Smooth muscle cell (in vitro differentiated cells): Measurements from ENCODE around the gene CSF3. TPM values are rescaled to one million over a fixed set of nuclear protein-coding genes. Genes with fewer than 3 reads are reported as not detected.
A peak's percentile ranks its signal among the peaks of the same experiment; 100 is the strongest.

Experiments
- DNase-seq: peaks from one replicate; lab custom pipeline; 2025; ENCODE audit not compliant: unreplicated experiment; lab: John Stamatoyannopoulos, UW
- H2AFZ ChIP-seq: fragments of 200-600 bp; sonication (generic); 2 replicates; pipeline ENCODE4 v1.6.0; 2016; ENCODE audit warnings: antibody characterized with exemption, low read depth, mild to moderate bottlenecking
- H3F3A ChIP-seq: fragments of 200-600 bp; sonication (generic); 2 replicates; pipeline ENCODE4 v1.6.0; 2017; ENCODE audit warnings: antibody characterized with exemption, low read depth
- H3K27ac ChIP-seq: fragments of 200-600 bp; sonication (generic); 2 replicates; pipeline ENCODE4 v1.5.1; 2016; ENCODE audit warnings: low read depth, mild to moderate bottlenecking
- H3K27me3 ChIP-seq: fragments of 200-600 bp; sonication (generic); 2 replicates; pipeline ENCODE4 v1.6.1; 2016; ENCODE audit warnings: low read depth, mild to moderate bottlenecking
- H3K36me3 ChIP-seq: fragments of 200-600 bp; sonication (generic); 2 replicates; pipeline ENCODE4 v1.5.1; 2016; ENCODE audit warnings: low read depth
- H3K4me1 ChIP-seq: fragments of 200-600 bp; sonication (generic); 2 replicates; pipeline ENCODE4 v1.5.1; 2016; ENCODE audit warnings: low read depth
- H3K4me2 ChIP-seq: fragments of 200-600 bp; sonication (generic); 2 replicates; pipeline ENCODE4 v1.6.0; 2016; ENCODE audit warnings: mild to moderate bottlenecking
- H3K4me3 ChIP-seq: fragments of 200-600 bp; sonication (generic); 2 replicates; pipeline ENCODE4 v1.5.1; 2016; ENCODE audit warnings: mild to moderate bottlenecking
- H3K79me2 ChIP-seq: fragments of 200-600 bp; sonication (generic); 2 replicates; pipeline ENCODE4 v1.6.0; 2016; ENCODE audit warnings: low read depth, mild to moderate bottlenecking
- H3K9ac ChIP-seq: fragments of 200-600 bp; sonication (generic); 2 replicates; pipeline ENCODE4 v1.6.0; 2016; ENCODE audit warnings: low read depth
- H3K9me3 ChIP-seq: fragments of 200-600 bp; sonication (generic); replicated peaks from 2 replicates; pipeline ENCODE4 v1.5.1; 2016; ENCODE audit warnings: low read depth
- H4K20me1 ChIP-seq: fragments of 200-600 bp; sonication (generic); 2 replicates; pipeline ENCODE4 v1.6.0; 2016; ENCODE audit warnings: low read depth
- WGBS: methylation state at CpG from one replicate; pipeline ENCODE4 v1.1.7; 2016; ENCODE audit warnings: low lambda C conversion rate; 5-methylcytosine and 5-hydroxymethylcytosine counted together
- polyA plus RNA-seq: library from polyadenylated mRNA; unstranded; fragments of >200 nt; fragmentation: Nextera tagmentation; extraction: Ambion mirVana; gene quantifications from 2 replicates; pipeline ENCODE4 v1.2.1, GENCODE V29; 2016
- total RNA-seq: library from RNA; depleted of rRNA; stranded (reverse); fragments of >200 nt; gene quantifications from 2 replicates; pipeline ENCODE4 v1.2.3, GENCODE V29; 2014
- TF ChIP-seq, protein P1 (sequence below): fragments of 200-600 bp; sonication (generic); IDR thresholded peaks from 2 replicates; pipeline ENCODE4 v1.5.1; 2017; ENCODE audit warnings: borderline replicate concordance, mild to moderate bottlenecking, antibody characterized with exemption; ENCODE audit not compliant: insufficient read depth, poor library complexity, severe bottlenecking

CSF3 gene
- total and polyA plus RNA-seq, 2 experiments from 2014 or later, result not detected

DNA sequence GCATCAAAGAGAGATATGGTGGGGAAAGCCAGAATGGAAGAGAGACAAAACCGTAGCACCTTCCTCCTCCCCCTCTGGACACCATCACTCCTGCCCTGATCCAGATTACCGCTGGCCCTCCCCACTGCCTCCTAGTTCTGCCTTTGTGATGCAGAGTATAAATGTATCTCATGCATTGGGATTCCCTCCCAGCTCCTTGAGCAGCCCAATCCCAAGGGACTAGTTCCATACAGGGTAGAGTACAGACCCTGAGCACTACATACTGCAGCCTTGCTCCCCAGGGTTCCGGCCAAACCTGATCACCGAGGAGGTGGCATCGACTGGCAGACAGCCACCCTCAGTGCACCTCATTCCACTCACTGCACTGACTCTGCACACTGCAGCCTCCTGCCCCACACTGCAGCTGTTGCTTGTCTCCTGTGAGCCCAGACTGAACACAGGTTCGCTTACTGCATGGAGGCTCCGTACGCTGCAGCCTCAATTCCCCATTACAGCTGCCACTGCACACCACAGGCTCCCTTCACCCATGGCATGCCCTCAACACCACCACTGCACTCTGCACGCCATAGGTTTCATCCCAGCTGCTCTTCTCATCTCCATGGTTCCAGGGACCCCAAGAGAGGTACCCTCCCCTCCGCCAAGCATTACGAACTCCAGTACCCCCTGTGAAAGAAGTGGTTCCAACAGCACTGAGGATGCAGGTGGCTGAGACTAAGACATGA lies 45.8 kb downstream of the CSF3 start:
- no peak overlapping the region for H3K9ac ChIP-seq
- H3K9me3 ChIP-seq, result no peaks in the 10 kb centered on the region
- H3K4me2 ChIP-seq, result no peak overlapping the region
- no peak overlapping the region for H3K4me3 ChIP-seq
- WGBS, result 85% methylated on average over 11 of the region's 11 CpGs
- TF ChIP-seq, protein P1, sequence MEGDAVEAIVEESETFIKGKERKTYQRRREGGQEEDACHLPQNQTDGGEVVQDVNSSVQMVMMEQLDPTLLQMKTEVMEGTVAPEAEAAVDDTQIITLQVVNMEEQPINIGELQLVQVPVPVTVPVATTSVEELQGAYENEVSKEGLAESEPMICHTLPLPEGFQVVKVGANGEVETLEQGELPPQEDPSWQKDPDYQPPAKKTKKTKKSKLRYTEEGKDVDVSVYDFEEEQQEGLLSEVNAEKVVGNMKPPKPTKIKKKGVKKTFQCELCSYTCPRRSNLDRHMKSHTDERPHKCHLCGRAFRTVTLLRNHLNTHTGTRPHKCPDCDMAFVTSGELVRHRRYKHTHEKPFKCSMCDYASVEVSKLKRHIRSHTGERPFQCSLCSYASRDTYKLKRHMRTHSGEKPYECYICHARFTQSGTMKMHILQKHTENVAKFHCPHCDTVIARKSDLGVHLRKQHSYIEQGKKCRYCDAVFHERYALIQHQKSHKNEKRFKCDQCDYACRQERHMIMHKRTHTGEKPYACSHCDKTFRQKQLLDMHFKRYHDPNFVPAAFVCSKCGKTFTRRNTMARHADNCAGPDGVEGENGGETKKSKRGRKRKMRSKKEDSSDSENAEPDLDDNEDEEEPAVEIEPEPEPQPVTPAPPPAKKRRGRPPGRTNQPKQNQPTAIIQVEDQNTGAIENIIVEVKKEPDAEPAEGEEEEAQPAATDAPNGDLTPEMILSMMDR, result no peak
- H3F3A ChIP-seq, result no peaks in the 10 kb centered on the region
- H2AFZ ChIP-seq, result no peak overlapping the region
- peaks cover 24% of the 10 kb centered on the region for H3K79me2 ChIP-seq
- H3K27me3 ChIP-seq, result no peaks in the 10 kb centered on the region
- no peaks in the 10 kb centered on the region for H3K36me3 ChIP-seq
- peaks cover 23% of the 10 kb centered on the region for H3K4me1 ChIP-seq
- DNase-seq, result no peak
- peaks cover 25% of the 10 kb centered on the region for H4K20me1 ChIP-seq
- H3K27ac ChIP-seq, result no peak overlapping the region

DNA sequence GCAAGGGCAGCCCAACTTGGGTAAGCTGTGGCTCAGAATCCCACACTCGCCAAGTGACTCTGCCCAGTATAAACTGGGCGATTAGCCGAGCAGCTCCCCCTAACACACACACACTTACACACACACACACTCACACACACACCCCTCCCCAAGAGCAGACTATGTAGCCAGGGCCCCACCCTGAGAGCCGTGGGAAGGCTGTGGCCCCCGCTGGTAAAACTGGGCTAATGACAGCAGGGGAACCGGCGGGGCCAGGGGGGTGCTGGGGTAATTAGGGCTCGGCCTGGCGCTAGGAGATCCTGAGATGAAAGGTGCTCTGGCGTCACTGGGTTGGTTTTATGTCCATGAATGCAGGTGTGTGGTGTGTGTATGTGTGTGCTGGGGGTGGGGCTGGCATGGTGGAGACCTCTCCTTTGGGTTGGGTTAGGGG lies 46.4 kb downstream of the CSF3 start:
- no peak overlapping the region for H3K27ac ChIP-seq
- H4K20me1 ChIP-seq, result peaks cover 27% of the 10 kb centered on the region
- no peak overlapping the region for H2AFZ ChIP-seq
- H3K27me3 ChIP-seq, result no peaks in the 10 kb centered on the region
- peaks cover 23% of the 10 kb centered on the region for H3K4me1 ChIP-seq
- no peak for DNase-seq
- TF ChIP-seq, protein P1, result no peak
- H3K4me3 ChIP-seq, result no peak overlapping the region
- H3K4me2 ChIP-seq, result no peak overlapping the region
- no peaks in the 10 kb centered on the region for H3K9me3 ChIP-seq
- no peak overlapping the region for H3K9ac ChIP-seq
- H3K36me3 ChIP-seq, result no peaks in the 10 kb centered on the region
- no peaks in the 10 kb centered on the region for H3F3A ChIP-seq
- 77% methylated on average over 10 of the region's 10 CpGs for WGBS
- peaks cover 25% of the 10 kb centered on the region for H3K79me2 ChIP-seq

DNA sequence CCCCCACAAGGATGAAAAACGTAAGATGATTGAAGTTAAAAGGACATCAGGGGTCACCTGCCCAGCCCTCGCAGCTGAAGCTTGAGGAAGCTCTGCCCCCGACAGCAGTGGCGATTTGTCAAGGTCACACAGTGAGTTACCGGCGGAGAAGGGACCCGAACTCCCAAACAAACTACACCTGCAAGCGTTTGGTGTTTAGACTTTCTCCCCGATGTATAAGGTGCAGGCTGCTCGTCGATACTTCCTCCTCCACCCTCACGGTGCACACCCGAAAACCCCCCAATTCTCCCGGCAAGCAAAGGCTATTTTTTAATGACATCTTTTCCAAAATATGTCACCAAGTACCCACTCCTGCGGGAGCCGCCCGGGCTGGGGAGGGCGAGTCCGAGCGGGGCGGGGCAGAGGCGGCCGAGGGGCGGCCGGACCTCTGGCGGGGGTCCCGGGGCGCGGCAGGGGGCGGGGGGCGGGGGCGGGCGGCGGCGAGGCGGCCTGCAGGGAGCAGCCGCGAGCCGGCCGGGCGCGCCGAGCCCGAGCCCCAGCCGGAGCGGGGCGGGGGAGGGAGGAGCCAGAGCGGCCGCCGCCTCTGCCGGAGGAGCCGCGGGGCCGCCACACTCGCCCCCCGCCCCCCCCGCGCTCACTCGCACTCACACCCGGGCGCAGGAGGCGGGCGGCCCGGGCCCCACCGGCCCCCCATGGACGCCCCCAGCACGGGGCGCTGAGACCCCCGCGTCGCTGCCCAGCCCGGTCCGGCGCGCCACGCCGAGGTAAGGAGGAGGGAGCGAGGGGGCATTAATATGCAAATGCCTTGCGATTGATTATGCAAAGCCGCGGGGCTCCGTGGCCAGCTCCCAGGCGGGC lies 47.3 kb downstream of the CSF3 start, which contains the start of gene THRA:
Gene THRA, plus strand, starts transcription at position 637 of the 858 bp plus-strand sequence. CDS start 11,524 bp downstream, outside the sequence.
- Histone ChIP-seq H3F3A (no peaks in the 10 kb centered on the region), H2AFZ (peak within 1 kb of the TSS; percentile 98), H3K36me3 (no peaks in the 10 kb centered on the region), H3K4me1 (peaks cover 23% of the 10 kb centered on the region), H3K27ac (peak within 1 kb of the TSS; percentile 42), H3K4me3 (peak within 1 kb of the TSS; percentile 100), H3K9me3 (no peaks in the 10 kb centered on the region), H3K79me2 (peaks cover 27% of the 10 kb centered on the region), H3K27me3 (no peaks in the 10 kb centered on the region), H3K4me2 (peak within 1 kb of the TSS; percentile 99), H4K20me1 (peaks cover 27% of the 10 kb centered on the region), H3K9ac (peak within 1 kb of the TSS; percentile 78)
- WGBS, result 3% methylated on average over 40 of the region's 83 CpGs
- TF ChIP-seq, protein P1, result no peak
- no peak for DNase-seq
